Natural killer cell treated with Interleukin-12 subunit alpha and Interleukin-12 subunit beta and Interleukin-15 and Interleukin-18, amount 100 ng/mL, for 72 hours (primary cell): ENCODE results near the gene CCNDBP1. TPM values are rescaled to one million over a fixed set of nuclear protein-coding genes. Genes with fewer than 3 reads are reported as not detected.
A peak's percentile ranks its signal among the peaks of the same experiment; 100 is the strongest.

Experiments used
- ATAC-seq, 2 donors: fragments of 150-1000 bp; cut with Tn5 transposase in 1 of 2; sonication (Bioruptor Pico), chemical (Tn5 transposase) in 1 of 2; 2 replicates each; pipeline ENCODE4 v1.10.0; 2021
- DNase-seq: peaks from one replicate; pipeline ENCODE4 v3.0.0; 2022; ENCODE audit warnings: low spot score
- H3K27ac Mint-ChIP-seq, 2 donors: 1 replicate in 1 of 2; 2 replicates in 1 of 2; pipeline ENCODE4 v1.8.0; 2022; ENCODE audit warnings: mixed read lengths in 2 of 2, mild to moderate bottlenecking in 1 of 2, moderate library complexity in 1 of 2
- H3K27me3 Mint-ChIP-seq, 2 donors: 1 replicate in 1 of 2; 2 replicates in 1 of 2; pipeline ENCODE4 v1.8.0; 2022; ENCODE audit warnings: mixed read lengths in 2 of 2
- H3K36me3 Mint-ChIP-seq: one replicate; pipeline ENCODE4 v1.8.0; 2022; ENCODE audit warnings: mixed read lengths
- H3K4me1 Mint-ChIP-seq, 2 donors: 1 replicate in 1 of 2; 2 replicates in 1 of 2; pipeline ENCODE4 v1.8.0; 2022; ENCODE audit warnings: low read depth in 2 of 2, mixed read lengths in 2 of 2, mild to moderate bottlenecking in 1 of 2
- H3K4me3 Mint-ChIP-seq: one replicate; pipeline ENCODE4 v1.8.0; 2022; ENCODE audit warnings: mixed read lengths
- H3K9me3 Mint-ChIP-seq: 2 replicates; pipeline ENCODE4 v1.8.0; 2022; ENCODE audit warnings: mixed read lengths
- total RNA-seq, 2 donors: library from RNA; stranded (reverse); gene quantifications; one replicate each; pipeline ENCODE4 v1.2.3, GENCODE V29; 2022

The CCNDBP1 gene
- total RNA-seq, 2 donors from 2014 or later: 45.7 to 103 TPM

GRCh38 chr15:43232289-43232874 is 47.2 kb downstream of the CCNDBP1 start:
- no peak for DNase-seq
- Mint-ChIP-seq H3K27ac (no peak overlapping the region), H3K4me3 (no peak overlapping the region)

GRCh38 chr15:43235536-43235935 is 50.3 kb downstream of the CCNDBP1 start:
- H3K9me3 Mint-ChIP-seq: no peaks in the 10 kb centered on the region
- no peak overlapping the region for H3K4me3 Mint-ChIP-seq
- H3K36me3 Mint-ChIP-seq: no peaks in the 10 kb centered on the region
- no peak for DNase-seq
- H3K27me3 Mint-ChIP-seq: no peaks in the 10 kb centered on the region
- ATAC-seq: no peak
- no peak overlapping the region for H3K27ac Mint-ChIP-seq
- H3K4me1 Mint-ChIP-seq: peaks cover 17 to 22% of the 10 kb centered on the region in 2 donors

More at GRCh38 chr15:43232289-43232874, 47.2 kb downstream of the CCNDBP1 start:
- Mint-ChIP-seq H3K4me1 (no peaks in the 10 kb centered on the region), H3K36me3 (no peaks in the 10 kb centered on the region), H3K9me3 (no peaks in the 10 kb centered on the region), H3K27me3 (peaks cover 3 to 4% of the 10 kb centered on the region in 2 donors)
- no peak for ATAC-seq

DNA sequence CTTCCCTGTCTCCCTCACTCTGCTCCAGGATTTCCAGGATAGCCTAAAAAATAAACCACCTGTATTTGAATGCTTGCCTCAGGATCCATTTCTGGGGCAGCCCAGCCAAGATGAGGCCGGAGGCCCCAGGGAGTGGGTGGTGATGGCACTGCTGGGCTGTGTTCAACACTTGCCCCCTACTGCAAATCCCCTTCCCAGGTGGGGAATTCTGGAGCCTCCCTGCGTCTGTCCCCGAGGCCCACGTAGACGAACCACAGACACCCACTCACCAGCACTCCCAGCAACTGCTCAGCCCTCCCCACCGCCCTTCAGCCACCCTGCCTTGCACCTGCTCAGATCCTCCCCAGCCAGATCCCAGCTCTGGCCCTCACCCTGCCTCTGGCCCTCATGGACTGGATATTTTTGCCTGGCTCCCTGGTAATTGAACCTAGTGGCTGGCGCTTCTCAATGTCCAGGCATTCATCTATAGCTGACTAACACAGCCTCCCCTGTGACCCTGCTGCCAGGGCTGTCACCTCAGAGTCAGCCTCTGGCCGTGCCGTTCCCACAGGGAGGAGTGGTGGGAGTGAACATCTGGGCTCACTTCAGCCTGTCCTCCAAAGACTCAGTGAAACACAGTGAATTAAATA is 52.8 kb downstream of the CCNDBP1 start:
- H3K27ac Mint-ChIP-seq: peak overlapping the region in 1 of 2 donors; percentile 75
- H3K4me1 Mint-ChIP-seq: peaks cover 18 to 24% of the 10 kb centered on the region in 2 donors
- ATAC-seq: no peak

GRCh38 chr15:43238671-43239131 is 53.5 kb downstream of the CCNDBP1 start:
- ATAC-seq: no peak
- H3K36me3 Mint-ChIP-seq: no peaks in the 10 kb centered on the region
- no peaks in the 10 kb centered on the region for H3K9me3 Mint-ChIP-seq
- H3K27me3 Mint-ChIP-seq: no peaks in the 10 kb centered on the region
- H3K4me1 Mint-ChIP-seq: peaks cover 18 to 24% of the 10 kb centered on the region in 2 donors
- peak overlapping the region; percentile 73 to 75 for H3K27ac Mint-ChIP-seq
- DNase-seq: no peak
- H3K4me3 Mint-ChIP-seq: peak overlapping the region; percentile 8

More for the DNA sequence above, 52.8 kb downstream of the CCNDBP1 start:
- Mint-ChIP-seq H3K4me3 (peak overlapping the region; percentile 8), H3K36me3 (no peaks in the 10 kb centered on the region), H3K9me3 (no peaks in the 10 kb centered on the region), H3K27me3 (no peaks in the 10 kb centered on the region)
- no peak for DNase-seq

- H3K27ac Mint-ChIP-seq: peak overlapping the region; percentile 73 to 75
- ATAC-seq (peak; percentile 76 to 79), DNase-seq (no peak)
- no peaks in the 10 kb centered on the region for H3K9me3 Mint-ChIP-seq
- no peaks in the 10 kb centered on the region for H3K27me3 Mint-ChIP-seq
- peaks cover 18 to 24% of the 10 kb centered on the region in 2 donors for H3K4me1 Mint-ChIP-seq
- H3K4me3 Mint-ChIP-seq: peak overlapping the region; percentile 53
- no peaks in the 10 kb centered on the region for H3K36me3 Mint-ChIP-seq
These were observed 54.7 kb downstream of the CCNDBP1 start for GRCh38 chr15:43239732-43240491.

DNA sequence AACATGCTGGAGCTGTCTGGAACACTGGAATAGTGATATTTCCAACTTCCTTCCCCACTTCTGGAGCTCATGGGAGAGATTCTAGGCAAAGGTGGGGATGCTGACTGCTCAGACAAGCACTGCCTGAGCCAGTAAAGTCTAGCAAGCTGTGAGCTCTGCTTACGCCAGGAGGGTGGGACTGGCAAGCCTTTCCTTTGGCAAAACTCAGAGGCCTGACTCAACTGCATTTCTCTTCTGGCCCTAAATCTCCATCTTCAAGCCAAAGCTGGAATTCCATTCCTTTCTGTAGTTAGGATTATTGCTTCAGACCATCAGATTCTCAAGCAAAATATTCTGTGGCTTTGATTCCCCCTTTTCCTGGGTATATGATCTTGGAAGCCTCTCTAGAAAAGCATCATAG is 55.9 kb downstream of the CCNDBP1 start:
- H3K27ac Mint-ChIP-seq: peak overlapping the region in 1 of 2 donors; percentile 75
- H3K4me1 Mint-ChIP-seq: peaks cover 18 to 24% of the 10 kb centered on the region in 2 donors
- H3K9me3 Mint-ChIP-seq: no peaks in the 10 kb centered on the region
- no peak for DNase-seq
- peaks cover 0 to under 1% of the 10 kb centered on the region in 2 donors for H3K27me3 Mint-ChIP-seq
- no peaks in the 10 kb centered on the region for H3K36me3 Mint-ChIP-seq
- no peak overlapping the region for H3K4me3 Mint-ChIP-seq
- no peak for ATAC-seq

DNA sequence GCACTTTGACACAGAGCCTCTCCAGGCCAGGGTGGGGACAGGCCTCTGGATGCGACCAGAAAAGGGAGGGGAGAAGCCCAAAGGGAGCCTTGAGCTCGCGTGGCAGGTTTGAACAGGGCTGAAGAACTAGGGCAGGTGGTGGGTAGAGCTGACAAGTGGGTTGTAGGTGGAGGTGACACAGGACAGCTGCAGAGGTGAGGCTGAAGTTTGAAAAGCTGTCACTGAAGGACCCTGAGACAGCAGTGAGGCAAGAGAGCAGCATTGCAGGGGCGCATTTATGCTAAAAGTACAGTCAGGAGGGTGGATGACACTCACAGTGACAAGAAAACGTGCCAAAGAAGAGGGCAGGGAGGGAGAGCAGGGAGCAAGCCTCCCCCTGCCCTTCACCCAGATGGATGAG is 57.4 kb downstream of the CCNDBP1 start:
- H3K4me3 Mint-ChIP-seq: no peak overlapping the region
- H3K27ac Mint-ChIP-seq: no peak overlapping the region
- H3K9me3 Mint-ChIP-seq: no peaks in the 10 kb centered on the region
- no peaks in the 10 kb centered on the region for H3K36me3 Mint-ChIP-seq
- no peak for DNase-seq
- peaks cover 23 to 24% of the 10 kb centered on the region in 2 donors for H3K4me1 Mint-ChIP-seq
- no peak for ATAC-seq
- peaks cover 2 to 6% of the 10 kb centered on the region in 2 donors for H3K27me3 Mint-ChIP-seq

GRCh38 chr15:43243020-43243645 is 57.9 kb downstream of the CCNDBP1 start:
- H3K36me3 Mint-ChIP-seq: no peaks in the 10 kb centered on the region
- H3K4me1 Mint-ChIP-seq: peaks cover 22 to 26% of the 10 kb centered on the region in 2 donors
- no peak overlapping the region for H3K4me3 Mint-ChIP-seq
- no peak for ATAC-seq
- H3K9me3 Mint-ChIP-seq: no peaks in the 10 kb centered on the region
- no peak for DNase-seq
- H3K27ac Mint-ChIP-seq: no peak overlapping the region
- peaks cover 2 to 6% of the 10 kb centered on the region in 2 donors for H3K27me3 Mint-ChIP-seq

- ATAC-seq (no peak), DNase-seq (no peak)
- H3K27me3 Mint-ChIP-seq: peaks cover 2 to 6% of the 10 kb centered on the region in 2 donors
- H3K36me3 Mint-ChIP-seq: no peaks in the 10 kb centered on the region
- peaks cover 16 to 26% of the 10 kb centered on the region in 2 donors for H3K4me1 Mint-ChIP-seq
- no peaks in the 10 kb centered on the region for H3K9me3 Mint-ChIP-seq
- H3K4me3 Mint-ChIP-seq: no peak overlapping the region
- H3K27ac Mint-ChIP-seq: no peak overlapping the region
These were observed 58.9 kb downstream of the CCNDBP1 start for GRCh38 chr15:43244092-43244491.

GRCh38 chr15:43246261-43246774 is 61.1 kb downstream of the CCNDBP1 start:
- no peaks in the 10 kb centered on the region for H3K36me3 Mint-ChIP-seq
- ATAC-seq (no peak), DNase-seq (no peak)
- peaks cover 2 to 6% of the 10 kb centered on the region in 2 donors for H3K27me3 Mint-ChIP-seq
- H3K9me3 Mint-ChIP-seq: peaks cover 3% of the 10 kb centered on the region
- H3K27ac Mint-ChIP-seq: no peak overlapping the region
- no peak overlapping the region for H3K4me3 Mint-ChIP-seq
- H3K4me1 Mint-ChIP-seq: peaks cover 19 to 31% of the 10 kb centered on the region in 2 donors

Other genes with a start within 250 kb of the CCNDBP1 start
- 10 to 100 TPM; 56.4 to 59.4 TPM for gene UBR1, start 79.4 kb upstream of the CCNDBP1 start, total RNA-seq
- gene TMEM62, start 51.8 kb upstream of the CCNDBP1 start, total RNA-seq: 10 to 100 TPM; 25.5 to 40.3 TPM
- not detected for gene EPB42, start 35.6 kb downstream of the CCNDBP1 start, total RNA-seq
- gene TGM5, start 81.5 kb downstream of the CCNDBP1 start, total RNA-seq: 1 to 10 TPM in 1 of 2 donors, under 1 TPM in 1; 0.95 to 2.0 TPM
- not detected for gene TGM7, start 116.9 kb downstream of the CCNDBP1 start, total RNA-seq
- 10 to 100 TPM; 11.8 to 12.6 TPM for gene LCMT2, start 145.2 kb downstream of the CCNDBP1 start, total RNA-seq
- 10 to 100 TPM; 30.4 to 37.4 TPM for gene ZSCAN29, start 185.6 kb downstream of the CCNDBP1 start, total RNA-seq
- gene TUBGCP4, start 185.7 kb downstream of the CCNDBP1 start, total RNA-seq: 10 to 100 TPM; 24.3 to 61.1 TPM